Loucy (cell line): Measurements from ENCODE around the gene IGSF11.
"Not testable (repeated sequence)": the region's sequence is repeated elsewhere in the genome, so short reads cannot be mapped to it uniquely, and the experiment has no call there.

Source experiments
- H2AFZ ChIP-seq: fragments of 200-600 bp; sonication (generic); 2 replicates; pipeline ENCODE4 v1.6.0; 2016; ENCODE audit warnings: antibody characterized with exemption, mild to moderate bottlenecking, low read length, moderate library complexity
- H3F3A ChIP-seq: fragments of 200-600 bp; 2 replicates; pipeline ENCODE4 v1.6.0; 2016; ENCODE audit warnings: antibody characterized with exemption, low read depth, mild to moderate bottlenecking
- H3K27me3 ChIP-seq: fragments of 200-600 bp; sonication (generic); 2 replicates; pipeline ENCODE4 v1.6.1; 2014; ENCODE audit warnings: low read length, mild to moderate bottlenecking; ENCODE audit not compliant: insufficient read depth, poor library complexity, severe bottlenecking
- H3K36me3 ChIP-seq: fragments of 200-600 bp; sonication (generic); 2 replicates; pipeline ENCODE4 v1.6.1; 2016; ENCODE audit warnings: low read length; ENCODE audit not compliant: insufficient read depth
- H3K4me1 ChIP-seq: fragments of 200-600 bp; sonication (generic); 2 replicates; pipeline ENCODE4 v1.5.1; 2014; ENCODE audit warnings: low read length, mild to moderate bottlenecking; ENCODE audit not compliant: insufficient read depth, poor library complexity, severe bottlenecking
- H3K4me2 ChIP-seq: fragments of 200-600 bp; sonication (generic); 2 replicates; pipeline ENCODE4 v1.6.0; 2014; ENCODE audit warnings: antibody characterized with exemption, low read length, low read depth, mild to moderate bottlenecking; ENCODE audit not compliant: poor library complexity, severe bottlenecking
- H3K4me3 ChIP-seq: fragments of 200-600 bp; sonication (generic); 2 replicates; pipeline ENCODE4 v1.5.1; 2014; ENCODE audit warnings: low read length, mild to moderate bottlenecking, mixed read lengths; ENCODE audit not compliant: poor library complexity, severe bottlenecking
- H3K79me2 ChIP-seq: fragments of 200-600 bp; sonication (generic); 2 replicates; pipeline ENCODE4 v1.6.1; 2014; ENCODE audit warnings: low read length; ENCODE audit not compliant: insufficient read depth
- H3K9ac ChIP-seq: fragments of 200-600 bp; sonication (generic); 2 replicates; pipeline ENCODE4 v1.6.0; 2014; ENCODE audit warnings: mild to moderate bottlenecking, low read depth, low read length, moderate library complexity; ENCODE audit not compliant: poor library complexity, severe bottlenecking
- H3K9me2 ChIP-seq: fragments of 200-600 bp; sonication (generic); replicated peaks from 2 replicates; pipeline ENCODE4 v1.6.1; 2016; ENCODE audit warnings: low read depth, low read length, mixed read lengths
- H3K9me3 ChIP-seq: fragments of 200-600 bp; sonication (generic); 2 replicates; pipeline ENCODE4 v1.6.1; 2014; ENCODE audit warnings: mild to moderate bottlenecking, antibody characterized with exemption, low read length, low read depth; ENCODE audit not compliant: insufficient read depth
- H4K20me1 ChIP-seq: fragments of 200-600 bp; sonication (generic); 2 replicates; pipeline ENCODE4 v1.6.0; 2014; ENCODE audit warnings: antibody characterized with exemption, low read length, mild to moderate bottlenecking; ENCODE audit not compliant: insufficient read depth, poor library complexity, severe bottlenecking
- CTCF ChIP-seq: fragments of 200-600 bp; sonication (generic); conservative IDR thresholded peaks from 2 replicates; pipeline ENCODE4 v1.5.1; 2014; ENCODE audit warnings: mild to moderate bottlenecking, antibody characterized with exemption, low read length
- EZH2phosphoT487 ChIP-seq: fragments of 200-600 bp; IDR thresholded peaks from 2 replicates; pipeline ENCODE4 v1.6.1; 2018; ENCODE audit warnings: antibody characterized with exemption, mild to moderate bottlenecking, moderate library complexity, borderline replicate concordance

The IGSF11 gene

GRCh38 chr3:118977118-118977517 is 57.5 kb downstream of the IGSF11 start:
- Histone ChIP-seq H3K27me3 (no peaks in the 10 kb centered on the region), H3K36me3 (no peaks in the 10 kb centered on the region), H2AFZ (no peak overlapping the region), H3K4me3 (no peak overlapping the region), H3K9ac (no peak overlapping the region), H3K4me1 (no peaks in the 10 kb centered on the region), H3K79me2 (no peaks in the 10 kb centered on the region), H4K20me1 (no peaks in the 10 kb centered on the region), H3K9me3 (no peaks in the 10 kb centered on the region), H3K9me2 (no peaks in the 10 kb centered on the region), H3F3A (no peaks in the 10 kb centered on the region), H3K4me2 (no peak overlapping the region)
- TF ChIP-seq EZH2phosphoT487, result no peak
- no peak for TF ChIP-seq CTCF

- not testable (repeated sequence) for H3K36me3 ChIP-seq, H3K79me2 ChIP-seq, H3K9me3 ChIP-seq, H4K20me1 ChIP-seq, H3K9me2 ChIP-seq, H3K4me2 ChIP-seq, H3F3A ChIP-seq, H2AFZ ChIP-seq, H3K27me3 ChIP-seq, H3K4me3 ChIP-seq, H3K9ac ChIP-seq, H3K4me1 ChIP-seq
These were observed 59.2 kb downstream of the IGSF11 start for GRCh38 chr3:118975476-118975875.

GRCh38 chr3:118974356-118975097 is 60.1 kb downstream of the IGSF11 start:
- Histone ChIP-seq H3K4me2 (no peak overlapping the region), H3K79me2 (no peaks in the 10 kb centered on the region), H3K27me3 (no peaks in the 10 kb centered on the region), H3K4me1 (no peaks in the 10 kb centered on the region), H3K9me3 (no peaks in the 10 kb centered on the region), H3K9me2 (no peaks in the 10 kb centered on the region), H2AFZ (no peak overlapping the region), H4K20me1 (no peaks in the 10 kb centered on the region), H3K9ac (no peak overlapping the region), H3K36me3 (no peaks in the 10 kb centered on the region), H3F3A (no peaks in the 10 kb centered on the region), H3K4me3 (no peak overlapping the region)
- no peak for TF ChIP-seq CTCF

GRCh38 chr3:118973050-118973449 is 61.6 kb downstream of the IGSF11 start:
- no peaks in the 10 kb centered on the region for H4K20me1 ChIP-seq
- H2AFZ ChIP-seq, result no peak overlapping the region
- no peaks in the 10 kb centered on the region for H3K4me1 ChIP-seq
- no peaks in the 10 kb centered on the region for H3K27me3 ChIP-seq
- H3K4me2 ChIP-seq, result no peak overlapping the region
- no peak overlapping the region for H3K9ac ChIP-seq
- H3F3A ChIP-seq, result no peaks in the 10 kb centered on the region
- no peaks in the 10 kb centered on the region for H3K36me3 ChIP-seq
- no peaks in the 10 kb centered on the region for H3K9me3 ChIP-seq
- no peak overlapping the region for H3K4me3 ChIP-seq
- TF ChIP-seq CTCF (no peak), EZH2phosphoT487 (no peak)
- H3K79me2 ChIP-seq, result no peaks in the 10 kb centered on the region
- H3K9me2 ChIP-seq, result no peaks in the 10 kb centered on the region
